GM19025 (cell line): ENCODE measurements around the gene OR52H1.

Source experiments
- ATAC-seq: cut with Tn5 transposase; IDR thresholded peaks from one replicate; pipeline ENCODE4 v1.9.1; 2021; ENCODE audit warnings: mild to moderate bottlenecking, low read depth, moderate library complexity; ENCODE audit not compliant: unreplicated experiment

OR52H1 gene

DNA sequence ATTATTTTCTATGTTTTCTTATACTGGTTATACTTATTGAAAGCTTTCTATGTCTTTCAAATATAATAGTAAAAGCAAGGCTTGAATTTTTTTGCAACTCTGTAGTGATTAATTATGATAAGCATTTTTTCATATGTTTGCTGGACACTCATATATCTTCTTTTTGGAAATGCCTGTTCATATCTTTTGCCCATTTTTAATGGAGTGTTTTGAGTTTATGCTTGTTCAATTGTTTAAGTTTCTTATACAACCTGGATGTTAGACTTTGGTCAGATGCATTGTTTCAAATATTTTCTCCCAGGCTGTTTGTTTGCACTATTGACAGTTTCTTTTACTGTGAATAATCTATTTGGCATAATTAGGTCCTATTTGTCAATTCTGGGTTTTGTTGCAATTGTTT, 11.9 kb downstream of the OR52H1 start:
- no peak for ATAC-seq

DNA sequence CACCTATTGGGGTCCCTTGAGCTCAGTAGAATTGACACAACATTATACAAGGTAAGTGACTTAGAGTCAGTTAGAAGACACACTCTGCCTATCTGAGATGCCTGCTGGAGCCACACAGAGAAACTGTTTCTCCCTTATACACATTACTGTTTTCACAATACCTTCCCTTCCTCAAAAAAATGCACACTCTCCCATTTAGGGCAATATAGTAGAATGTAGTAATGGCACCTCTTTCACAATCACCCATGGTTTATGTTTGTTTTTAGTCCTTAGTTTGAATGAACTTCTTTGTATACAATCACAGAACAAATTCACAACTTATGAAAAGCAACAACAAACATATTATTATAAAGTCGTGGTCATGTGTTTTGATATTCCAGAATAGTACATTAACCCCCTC, 14.3 kb downstream of the OR52H1 start:
- ATAC-seq: no peak

DNA sequence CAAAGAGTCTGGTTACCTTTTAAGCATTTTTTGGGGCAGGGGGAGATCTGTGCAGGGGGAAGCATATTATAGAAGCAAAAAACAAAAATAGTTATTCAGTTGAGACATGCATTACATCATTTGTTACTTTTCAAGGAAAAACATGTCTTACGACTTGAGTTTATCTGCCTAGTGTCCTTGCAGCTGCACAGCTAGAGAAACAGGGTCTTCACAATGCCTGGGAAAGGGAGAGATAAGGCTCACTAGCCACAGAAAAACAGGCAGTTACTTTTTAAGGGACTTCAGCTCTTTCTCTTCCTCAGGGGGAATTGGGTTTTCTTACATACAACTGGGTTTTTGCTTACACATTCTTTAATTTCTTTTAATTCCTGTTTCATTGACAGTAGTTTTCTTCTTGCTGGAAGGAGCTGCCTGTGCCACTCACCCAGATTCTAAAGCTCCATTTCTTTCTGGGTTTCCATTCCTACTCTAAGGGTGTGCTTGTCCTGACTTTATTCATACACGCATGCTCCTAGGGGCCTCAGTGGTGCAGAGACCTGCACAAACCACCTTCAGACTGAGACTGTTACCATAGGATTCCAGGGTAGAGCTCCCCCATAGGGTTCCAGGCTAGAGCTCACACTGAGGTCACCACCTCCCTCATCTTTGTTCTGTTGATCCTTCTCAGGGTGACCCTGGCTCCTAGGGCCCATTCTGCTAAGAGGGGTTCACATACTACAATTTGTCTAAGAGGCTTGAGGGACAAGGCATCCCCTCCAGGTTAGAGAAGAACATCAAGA, 17.1 kb downstream of the OR52H1 start:
- no peak for ATAC-seq

DNA sequence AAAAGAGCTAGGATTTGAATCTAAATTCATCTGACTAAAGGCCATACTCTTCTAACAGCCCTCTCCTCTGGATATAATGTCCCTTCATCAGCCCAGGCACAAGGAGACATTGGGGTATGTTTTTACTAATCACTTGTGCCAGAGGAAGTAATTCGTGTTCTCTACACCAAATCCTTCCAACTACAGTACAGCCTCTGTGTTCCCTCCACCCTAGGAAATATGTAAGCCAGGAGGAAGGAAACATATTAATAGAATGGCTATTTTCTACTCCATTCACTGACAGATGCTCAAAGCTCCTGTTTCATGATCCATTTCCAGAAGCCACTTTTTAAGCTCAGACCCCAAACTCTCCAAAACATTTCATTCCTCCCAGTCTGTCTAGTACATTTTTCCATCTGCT, 19.8 kb downstream of the OR52H1 start:
- no peak for ATAC-seq

DNA sequence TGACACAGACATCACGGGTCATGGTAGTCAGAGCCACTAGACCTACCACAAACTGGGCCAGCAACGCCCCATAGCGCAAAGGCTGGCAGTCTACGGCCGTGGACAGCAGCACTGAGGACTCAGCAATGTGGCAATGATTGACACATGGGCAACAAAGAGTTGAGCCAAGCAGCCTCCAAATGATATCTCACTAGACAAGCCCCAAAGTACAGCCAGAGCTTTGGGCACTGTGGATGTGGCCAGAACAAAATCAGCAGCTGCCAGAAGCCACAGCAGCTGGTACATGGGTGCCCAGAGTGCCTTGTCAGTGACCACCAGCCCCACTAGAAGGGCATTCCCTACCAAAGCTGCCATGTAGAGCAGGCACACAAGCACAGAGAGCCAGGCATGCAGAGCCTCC, 20.6 kb downstream of the OR52H1 start:
- ATAC-seq: no peak

DNA sequence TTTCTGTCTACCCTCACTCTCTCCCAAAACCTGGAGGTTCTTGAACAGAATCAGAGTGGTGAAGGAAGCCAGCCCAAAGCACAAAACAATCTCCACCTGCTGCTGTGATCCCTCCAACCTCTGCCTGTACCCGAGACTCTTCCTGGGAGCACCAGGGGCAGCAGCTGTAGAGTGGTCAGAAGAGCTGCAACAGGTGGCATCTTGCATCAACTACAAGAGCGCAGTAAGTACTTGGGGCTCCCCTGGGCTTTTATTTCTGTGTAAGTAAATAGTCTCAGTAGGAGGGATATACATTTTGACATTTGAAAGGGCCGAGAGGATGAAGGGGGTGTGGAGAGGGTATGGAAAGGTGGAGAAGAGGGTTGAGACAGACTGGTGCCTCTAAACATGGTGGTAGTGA, 23.6 kb downstream of the OR52H1 start:
- ATAC-seq: no peak

DNA sequence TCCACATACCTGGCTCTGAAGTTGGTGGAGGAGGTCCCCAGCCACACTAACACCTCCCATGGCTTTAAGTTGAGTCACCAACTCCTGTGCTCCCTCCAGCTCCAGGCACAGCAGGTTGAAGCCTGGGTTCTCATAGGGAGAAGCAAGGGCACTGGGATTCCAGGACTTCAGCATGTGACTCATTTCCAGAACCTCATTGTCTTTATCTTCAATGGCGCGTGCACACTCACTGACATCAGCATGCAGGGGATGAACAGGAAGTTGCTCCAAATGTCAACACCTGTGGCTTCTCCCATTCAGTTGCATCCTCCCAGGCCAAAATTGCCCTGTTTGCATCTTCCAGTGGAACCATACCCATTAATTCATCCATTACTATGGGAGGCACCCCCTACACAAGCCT, 26.0 kb downstream of the OR52H1 start:
- no peak for ATAC-seq

DNA sequence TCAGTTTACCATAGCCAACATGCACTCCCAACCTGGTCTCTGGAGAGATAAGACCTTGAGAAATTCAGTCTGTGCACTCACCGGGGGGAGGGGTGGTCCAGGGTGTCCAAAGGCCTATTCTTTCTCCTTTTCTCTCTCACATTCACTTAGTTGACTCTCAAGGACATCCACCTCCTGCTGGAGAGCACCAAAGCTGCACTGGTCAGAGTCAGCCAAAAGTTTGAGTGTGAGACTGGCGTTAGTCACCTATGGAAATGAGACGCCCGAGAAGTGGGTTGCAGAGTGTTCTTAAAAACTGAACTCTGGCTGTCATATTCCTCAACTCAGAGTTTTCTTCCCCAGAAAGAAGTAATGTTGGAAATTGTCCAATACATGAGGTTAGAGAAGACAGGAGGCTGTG, 26.8 kb downstream of the OR52H1 start:
- no peak for ATAC-seq

DNA sequence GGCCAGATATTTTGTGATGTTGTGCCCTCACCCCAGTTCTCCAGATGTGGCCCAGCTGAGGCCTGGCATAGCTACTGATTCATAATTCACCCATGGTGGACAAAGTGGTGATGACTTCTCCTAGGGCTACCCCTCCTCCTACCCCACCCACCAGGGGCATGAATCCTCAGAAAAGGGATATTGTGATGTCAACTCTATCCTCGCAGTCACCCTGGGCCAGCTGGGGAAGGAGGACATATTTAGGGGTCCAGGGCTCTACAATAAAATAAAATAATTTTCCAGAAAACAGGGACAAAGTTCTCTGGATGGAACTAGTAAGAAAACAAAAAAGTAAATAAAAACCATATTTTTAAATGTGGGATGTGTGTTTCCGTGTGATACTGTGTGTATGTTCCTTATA, 31.7 kb downstream of the OR52H1 start, which contains the start of gene UBQLNL:
Gene UBQLNL, minus strand, starts transcription at position 101 of the 400 bp plus-strand sequence. CDS start 258 bp downstream, outside the sequence.
- ATAC-seq: no peak

DNA sequence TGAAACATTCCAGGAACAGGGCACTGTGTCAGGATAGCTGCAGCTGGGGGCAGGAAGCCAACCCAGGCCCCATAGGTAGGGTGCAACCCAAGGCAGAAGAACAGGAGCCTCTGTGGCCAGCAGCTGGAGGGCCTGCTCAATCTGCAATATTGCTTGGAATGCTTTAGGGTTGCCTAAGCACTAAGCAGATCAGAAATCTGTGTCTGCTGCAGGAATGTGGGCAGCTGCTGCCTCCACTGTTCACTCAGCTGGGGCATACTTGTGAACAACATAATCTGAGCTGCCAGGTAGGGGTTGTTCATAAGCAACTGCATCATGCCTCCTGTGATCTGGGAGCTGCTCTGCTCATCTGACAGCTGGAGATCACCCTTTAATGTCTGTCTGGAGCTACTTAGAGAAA, 33.5 kb downstream of the OR52H1 start:
- no peak for ATAC-seq

DNA sequence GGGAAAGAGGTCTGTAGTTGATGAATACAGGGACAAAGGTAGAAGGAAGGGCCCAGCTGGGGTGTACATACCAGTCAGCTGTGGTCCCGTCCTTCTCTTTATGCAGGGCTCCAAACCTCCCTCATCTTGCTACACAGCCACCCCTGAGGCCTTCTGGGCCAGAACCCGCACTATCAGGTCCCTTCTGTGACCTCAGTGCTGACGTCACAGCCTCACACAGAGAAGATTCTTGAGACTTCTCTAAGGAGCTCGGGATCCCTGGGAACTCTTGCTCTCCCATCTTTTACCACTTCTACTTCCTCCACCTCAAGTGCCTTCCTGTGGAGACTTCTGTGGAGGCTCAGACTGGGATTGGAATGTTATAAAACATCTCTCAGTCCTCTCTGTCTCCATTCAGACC, 38.5 kb downstream of the OR52H1 start, which contains the start of gene UBQLN3:
Gene UBQLN3, minus strand, starts transcription at position 155 of the 400 bp plus-strand sequence. CDS start 399 bp downstream, outside the sequence.
- ATAC-seq: no peak

DNA sequence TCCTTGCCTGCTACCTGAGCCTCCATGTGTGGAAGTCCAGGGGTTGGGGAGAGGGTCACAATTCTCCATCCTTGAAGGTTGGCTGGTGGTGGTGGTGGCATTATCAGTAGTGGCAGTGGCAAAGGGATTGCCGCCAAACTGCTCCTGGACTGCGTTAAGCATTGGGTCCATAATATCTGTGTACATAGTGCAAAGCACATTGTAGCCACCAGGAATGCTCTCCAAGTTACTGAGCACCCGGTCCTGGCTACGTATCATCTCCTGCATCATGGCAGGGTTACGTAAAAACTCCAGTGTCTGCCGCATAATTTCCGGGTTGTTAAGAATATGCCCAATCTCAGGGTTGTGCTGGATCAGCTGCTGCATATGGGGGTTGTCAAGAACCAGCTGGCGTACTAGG, 39.7 kb downstream of the OR52H1 start:
- ATAC-seq: no peak

DNA sequence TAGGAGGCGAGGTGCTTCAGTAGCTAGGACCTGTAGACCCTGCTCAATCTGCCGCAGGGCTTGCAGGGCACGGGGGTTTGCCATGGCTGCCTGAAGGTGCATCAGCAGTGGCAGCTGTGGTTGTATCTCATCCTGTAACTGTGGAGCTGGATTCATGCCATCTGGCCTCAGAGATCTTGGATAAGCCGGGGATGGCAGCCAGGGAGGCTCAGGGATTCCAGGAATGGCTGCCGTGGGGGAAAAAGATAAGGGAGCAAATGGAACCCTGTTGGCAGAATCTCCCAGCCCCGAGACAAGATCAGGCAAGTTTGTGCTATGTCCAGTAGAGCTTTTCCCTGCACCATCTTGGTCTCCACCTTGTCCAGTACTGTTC, 40.4 kb downstream of the OR52H1 start:
- no peak for ATAC-seq

DNA sequence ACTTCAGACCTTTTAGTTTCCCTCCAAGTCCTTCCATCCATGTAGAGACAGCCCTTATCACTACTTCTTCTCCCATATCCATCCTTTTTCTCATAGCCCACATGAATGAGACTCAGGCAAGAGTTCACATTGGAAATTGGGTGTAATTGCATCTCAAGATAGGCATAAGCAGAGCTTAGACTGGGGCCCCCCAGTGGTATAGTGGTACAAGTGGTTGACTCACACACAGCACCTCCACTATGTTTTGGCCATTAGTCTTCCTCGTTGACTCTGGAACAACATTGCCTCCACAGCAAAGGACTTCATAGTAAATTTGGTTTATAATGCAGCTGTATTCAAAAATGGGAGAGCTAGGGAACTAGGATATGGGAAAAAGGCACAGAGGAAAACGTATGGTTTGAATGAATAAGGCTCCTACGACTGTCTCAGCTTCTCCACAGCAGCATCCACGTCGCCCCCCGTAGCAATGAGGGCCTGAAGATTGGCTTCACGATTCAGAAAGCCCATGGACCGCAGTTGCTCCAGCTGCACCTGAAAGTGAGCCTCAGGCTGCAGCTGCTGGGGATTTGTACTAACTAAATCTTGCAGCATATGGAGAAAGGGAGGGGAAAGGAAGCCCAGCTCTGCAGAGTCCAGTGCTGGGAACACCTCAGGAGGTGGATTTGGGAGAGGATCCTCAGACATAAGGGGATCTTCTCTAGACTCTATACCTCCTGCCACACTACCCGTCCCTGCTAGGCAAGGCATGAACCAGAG, 41.0 kb downstream of the OR52H1 start:
- no peak for ATAC-seq

DNA sequence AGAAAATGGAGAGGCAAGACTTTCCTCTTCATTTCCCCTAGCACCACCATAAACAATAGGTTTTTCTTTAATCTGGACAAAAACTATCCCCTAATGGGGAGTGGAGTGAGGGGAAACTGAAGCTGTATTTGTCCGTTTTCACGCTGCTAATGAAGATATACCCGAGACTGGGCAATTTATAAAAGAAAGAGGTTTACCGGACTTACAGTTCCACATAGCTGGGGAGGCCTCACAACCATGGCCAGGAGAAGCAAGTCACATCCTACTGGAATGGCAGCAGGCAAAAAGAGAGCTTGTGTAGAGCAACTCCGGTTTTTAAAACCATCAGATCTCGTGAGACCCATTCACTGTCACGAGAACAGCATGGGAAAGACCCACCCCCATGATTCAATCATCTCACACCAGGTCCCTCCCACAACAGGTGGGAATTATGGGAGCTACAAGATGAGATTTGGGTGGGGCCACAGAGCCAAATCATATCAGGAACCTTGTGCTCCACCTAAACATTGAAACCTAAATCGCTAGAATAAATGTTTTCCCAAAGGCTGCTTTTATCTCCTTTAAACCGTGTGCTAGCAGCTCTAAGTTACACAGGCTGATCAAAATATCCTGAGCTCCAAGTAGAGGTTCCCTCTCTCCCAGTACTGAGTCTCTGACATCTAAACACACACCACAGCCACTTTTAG, 42.8 kb downstream of the OR52H1 start:
- no peak for ATAC-seq

DNA sequence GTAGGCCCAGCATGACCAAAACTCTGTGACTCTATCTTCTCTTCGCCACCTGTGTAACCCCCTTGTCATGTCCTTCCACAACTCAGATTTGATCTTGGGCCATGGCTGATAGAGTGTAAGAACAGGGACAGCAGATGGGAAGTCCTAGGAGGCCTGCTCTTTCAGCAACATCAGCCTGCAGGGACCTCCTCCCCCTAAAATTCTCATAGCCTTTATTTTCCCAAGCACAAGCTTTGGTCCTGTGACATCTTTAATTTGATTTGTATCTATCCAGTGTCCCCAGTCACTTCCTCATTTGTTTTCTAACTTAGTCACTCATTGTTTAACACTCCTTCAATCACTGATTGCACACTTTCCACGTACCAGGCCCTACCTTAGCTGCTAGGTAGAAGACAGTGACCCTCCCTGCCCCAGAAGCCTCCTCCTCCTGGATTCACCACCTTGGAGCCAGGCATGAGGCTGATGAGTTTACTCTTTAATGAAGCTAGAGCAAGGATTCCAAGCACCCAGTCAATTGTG, 43.9 kb downstream of the OR52H1 start:
- no peak for ATAC-seq

DNA sequence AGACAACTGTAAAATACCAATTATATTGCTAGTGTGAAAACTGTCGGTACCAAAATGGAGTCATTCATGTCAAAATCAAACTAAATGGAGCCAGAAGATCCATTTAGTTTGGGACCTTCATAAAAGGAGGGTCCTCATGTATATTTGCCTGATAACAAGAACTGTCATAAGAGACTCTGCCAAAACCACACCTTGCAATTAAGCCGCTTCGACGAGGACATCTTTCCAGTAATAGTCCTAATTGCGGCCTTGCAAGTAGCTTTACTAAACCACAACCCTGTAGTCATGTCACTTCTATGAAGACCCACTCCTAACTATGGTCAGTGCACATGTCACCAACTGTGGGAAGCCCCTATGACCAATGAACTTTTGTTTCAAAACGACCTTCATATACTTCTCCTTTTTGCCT, 47.9 kb downstream of the OR52H1 start:
- no peak for ATAC-seq

DNA sequence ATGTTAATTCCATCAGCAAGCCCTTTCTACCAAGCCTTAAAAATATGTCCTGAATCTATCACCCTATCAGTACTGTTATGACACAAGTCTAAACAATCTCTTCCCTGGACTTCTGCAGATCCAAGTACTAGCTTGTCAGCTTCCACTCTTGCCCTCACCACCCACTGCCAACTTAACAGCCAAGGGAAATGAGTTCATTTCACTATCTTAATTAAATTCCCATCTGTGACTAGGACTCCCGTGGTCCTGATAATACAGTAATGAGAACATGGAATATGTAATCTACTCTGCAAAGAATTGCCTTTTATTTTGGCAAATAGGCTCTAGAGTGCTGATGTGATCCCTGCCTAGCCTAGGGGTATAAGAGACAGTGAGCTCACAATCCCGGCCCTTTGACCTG, 48.7 kb downstream of the OR52H1 start:
- no peak for ATAC-seq
